Fibroblast of pulmonary artery (primary cell): Measurements from ENCODE around the gene POLL.
"Not testable (repeated sequence)": the region's sequence is repeated elsewhere in the genome, so short reads cannot be mapped to it uniquely, and the experiment has no call there.

Source experiments
- DNase-seq: peaks from one replicate; pipeline ENCODE4 v3.0.0-alpha.2; 2010; ENCODE audit warnings: low read depth
- H3K4me3 ChIP-seq: replicated peaks from 2 replicates; pipeline ENCODE4 v1.5.1; 2011; ENCODE audit warnings: low read depth, mild to moderate bottlenecking, control low read depth, low read length, moderate library complexity
- TF ChIP-seq, protein P1 (sequence below): IDR thresholded peaks from 2 replicates; pipeline ENCODE4 v1.5.1; 2011; ENCODE audit warnings: mild to moderate bottlenecking, control low read depth, low read length, inconsistent platforms; ENCODE audit errors: missing control alignments

POLL gene

DNA sequence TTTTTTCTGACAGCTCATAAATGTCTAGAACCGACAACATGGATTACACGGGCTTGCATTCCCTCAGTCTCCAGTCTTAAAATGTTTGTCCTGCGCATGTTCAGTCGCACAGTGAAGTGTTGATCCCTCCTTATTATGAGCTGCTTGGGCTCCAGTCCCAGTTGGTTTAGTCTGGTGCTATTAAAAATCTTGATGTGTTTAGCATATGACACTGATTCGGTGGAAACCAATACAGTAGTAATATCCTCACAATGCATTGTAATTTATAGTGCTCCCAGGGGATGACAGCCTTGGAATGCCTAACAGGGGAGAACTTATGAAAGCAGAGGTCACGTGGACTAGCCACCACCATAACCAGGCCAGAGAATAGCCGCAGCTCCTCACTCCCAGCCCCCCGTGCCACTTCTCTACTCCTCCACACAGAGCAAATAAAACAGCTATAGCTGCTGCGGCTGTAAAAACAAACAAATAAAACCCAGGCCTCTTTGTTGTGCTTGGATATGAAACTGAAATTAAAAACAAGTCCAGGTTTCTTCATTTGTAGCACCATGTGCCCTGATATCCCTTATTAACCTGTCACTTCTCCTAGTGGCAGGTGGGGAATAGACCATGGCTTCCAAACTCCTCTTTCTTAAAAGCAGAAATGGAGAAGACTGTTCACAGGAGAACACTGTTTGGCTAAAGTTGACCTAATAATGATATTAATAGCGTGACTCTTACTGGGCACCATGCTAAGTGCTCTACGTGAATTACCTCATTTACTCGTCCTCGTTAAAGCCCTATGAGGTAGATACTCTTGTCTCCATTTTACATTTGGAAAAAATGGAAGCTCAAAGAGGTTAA, 7.8 kb upstream of the POLL start:
- TF ChIP-seq, protein P1, sequence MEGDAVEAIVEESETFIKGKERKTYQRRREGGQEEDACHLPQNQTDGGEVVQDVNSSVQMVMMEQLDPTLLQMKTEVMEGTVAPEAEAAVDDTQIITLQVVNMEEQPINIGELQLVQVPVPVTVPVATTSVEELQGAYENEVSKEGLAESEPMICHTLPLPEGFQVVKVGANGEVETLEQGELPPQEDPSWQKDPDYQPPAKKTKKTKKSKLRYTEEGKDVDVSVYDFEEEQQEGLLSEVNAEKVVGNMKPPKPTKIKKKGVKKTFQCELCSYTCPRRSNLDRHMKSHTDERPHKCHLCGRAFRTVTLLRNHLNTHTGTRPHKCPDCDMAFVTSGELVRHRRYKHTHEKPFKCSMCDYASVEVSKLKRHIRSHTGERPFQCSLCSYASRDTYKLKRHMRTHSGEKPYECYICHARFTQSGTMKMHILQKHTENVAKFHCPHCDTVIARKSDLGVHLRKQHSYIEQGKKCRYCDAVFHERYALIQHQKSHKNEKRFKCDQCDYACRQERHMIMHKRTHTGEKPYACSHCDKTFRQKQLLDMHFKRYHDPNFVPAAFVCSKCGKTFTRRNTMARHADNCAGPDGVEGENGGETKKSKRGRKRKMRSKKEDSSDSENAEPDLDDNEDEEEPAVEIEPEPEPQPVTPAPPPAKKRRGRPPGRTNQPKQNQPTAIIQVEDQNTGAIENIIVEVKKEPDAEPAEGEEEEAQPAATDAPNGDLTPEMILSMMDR: no peak
- DNase-seq: no peak

DNA sequence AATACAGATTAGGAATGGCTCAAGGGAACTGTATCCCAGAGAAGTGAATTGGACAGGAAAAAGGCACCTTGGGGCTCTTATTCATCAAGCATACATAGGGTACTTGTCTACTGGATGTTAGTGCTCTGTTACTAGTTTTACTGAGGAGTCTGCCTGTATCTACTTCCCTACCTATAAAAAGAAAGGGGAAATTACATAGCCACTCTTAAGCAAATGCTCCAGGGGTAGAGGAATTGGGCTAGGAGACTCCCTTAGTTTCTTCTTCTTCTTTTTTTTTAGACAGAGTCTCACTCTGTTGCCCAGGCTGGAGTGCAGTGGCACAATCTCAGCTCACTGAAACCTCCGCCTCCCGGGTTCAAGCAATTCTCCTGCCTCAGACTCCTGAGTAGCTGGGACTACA, 5.3 kb upstream of the POLL start:
- not testable (repeated sequence) for DNase-seq, H3K4me3 ChIP-seq

More for the DNA sequence above, 7.8 kb upstream of the POLL start:
- no peak overlapping the region for H3K4me3 ChIP-seq

DNA sequence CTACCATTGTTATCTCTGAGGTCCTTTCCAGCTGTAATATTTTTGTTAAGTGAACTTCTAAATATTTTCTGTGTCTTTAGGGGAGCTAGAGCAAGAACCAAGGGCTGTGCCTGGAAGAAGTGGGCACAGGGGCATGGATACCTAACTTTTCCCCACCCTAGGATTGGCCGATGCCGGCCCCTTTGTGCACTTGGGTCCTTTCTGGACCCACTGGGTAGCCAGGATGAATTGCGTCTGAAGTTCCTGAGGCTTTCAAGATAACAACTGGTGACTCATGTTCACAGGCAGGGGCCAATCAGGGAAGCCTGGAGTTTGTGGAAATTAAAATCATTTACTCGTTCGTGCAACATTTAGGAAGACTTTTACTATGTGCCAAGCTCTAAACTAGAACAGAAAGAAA, 822 bp upstream of the POLL start:
- H3K4me3 ChIP-seq: peak overlapping the region; percentile 98
- DNase-seq: peak; percentile 66
- TF ChIP-seq, protein P1: no peak

DNA sequence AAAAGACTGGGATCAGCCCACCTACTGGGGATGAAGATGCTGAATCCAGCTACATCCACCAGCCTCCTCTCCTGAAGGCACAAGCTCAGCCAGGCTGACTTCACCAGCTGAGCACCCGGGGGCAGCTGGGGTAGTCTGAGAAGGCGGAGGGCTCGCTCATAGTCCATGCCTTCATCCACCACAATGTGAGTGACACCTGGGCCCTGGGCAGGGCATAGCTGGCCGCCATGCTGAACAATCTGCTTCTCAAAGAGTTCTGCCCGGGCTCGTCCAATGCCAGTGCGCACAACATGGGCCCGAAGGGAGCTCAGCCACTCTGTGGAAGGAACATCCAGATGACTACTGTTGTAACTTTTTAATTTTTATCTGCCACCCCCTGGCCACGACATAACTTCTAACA, 2.2 kb downstream of the POLL start:
- TF ChIP-seq, protein P1: no peak
- H3K4me3 ChIP-seq: no peak overlapping the region
- DNase-seq: no peak

DNA sequence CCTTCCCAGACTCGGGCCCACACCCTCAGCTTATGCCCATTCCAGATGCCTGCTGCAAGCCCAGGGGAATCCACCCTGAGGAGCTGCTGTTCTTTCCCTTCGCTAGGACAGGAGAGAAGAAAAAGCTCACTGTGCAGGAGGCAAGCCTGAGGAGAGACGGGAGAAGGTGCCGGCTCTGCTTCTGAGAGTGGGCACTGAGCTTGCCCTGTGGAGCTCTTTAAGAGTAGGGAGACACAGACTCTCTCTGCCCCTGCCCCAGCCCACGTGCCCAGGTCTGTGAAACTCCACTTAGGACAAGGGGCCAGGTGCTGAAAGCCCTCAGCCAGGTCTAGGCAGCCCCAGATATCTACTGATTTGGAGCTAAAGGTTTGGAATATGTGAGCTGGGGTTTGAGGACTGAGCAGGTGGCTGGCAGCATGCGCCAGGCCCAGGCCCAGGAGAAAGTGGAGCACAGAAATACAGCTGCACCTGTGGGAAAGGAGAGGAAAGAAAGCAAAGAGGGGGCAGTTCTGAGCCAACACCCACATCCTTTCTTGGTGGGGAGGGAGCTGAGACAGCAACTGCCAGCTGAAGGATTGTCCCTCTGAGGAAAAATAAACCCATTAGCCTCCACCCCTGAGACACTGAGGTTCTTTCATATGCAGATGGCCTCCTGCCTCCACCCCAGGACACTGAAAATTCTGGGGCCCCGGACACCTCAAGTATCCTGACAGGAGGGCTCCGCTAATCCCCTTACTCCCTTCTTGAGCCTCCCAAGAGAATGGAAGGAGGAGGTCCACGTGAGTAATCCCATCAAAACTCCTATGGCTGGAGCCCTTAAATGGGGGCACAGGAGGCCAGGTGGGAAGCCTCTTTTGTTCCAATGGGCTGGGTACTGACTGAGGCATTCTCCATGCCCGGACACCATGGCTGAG, 7.3 kb downstream of the POLL start:
- DNase-seq: no peak
- H3K4me3 ChIP-seq: no peak overlapping the region
- TF ChIP-seq, protein P1: no peak

DNA sequence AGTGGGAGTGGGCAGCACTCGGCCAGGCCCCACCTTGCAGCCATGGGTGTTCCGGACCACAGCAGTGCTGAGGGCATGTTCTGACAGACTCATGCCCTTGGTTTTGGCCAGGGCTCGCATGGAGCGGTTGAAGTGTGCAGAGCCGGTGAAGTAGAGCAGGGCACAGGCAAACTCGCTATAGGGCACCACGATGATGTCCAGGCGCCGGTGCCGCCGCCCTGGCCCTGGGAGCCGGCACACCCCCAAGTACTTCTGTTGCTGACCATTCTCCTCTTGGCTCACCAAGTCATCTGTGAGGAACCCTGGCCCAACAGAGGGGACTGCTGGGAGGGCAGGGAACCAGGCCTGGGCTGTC, 8.6 kb downstream of the POLL start:
- TF ChIP-seq, protein P1: no peak
- no peak for DNase-seq
- no peak overlapping the region for H3K4me3 ChIP-seq

DNA sequence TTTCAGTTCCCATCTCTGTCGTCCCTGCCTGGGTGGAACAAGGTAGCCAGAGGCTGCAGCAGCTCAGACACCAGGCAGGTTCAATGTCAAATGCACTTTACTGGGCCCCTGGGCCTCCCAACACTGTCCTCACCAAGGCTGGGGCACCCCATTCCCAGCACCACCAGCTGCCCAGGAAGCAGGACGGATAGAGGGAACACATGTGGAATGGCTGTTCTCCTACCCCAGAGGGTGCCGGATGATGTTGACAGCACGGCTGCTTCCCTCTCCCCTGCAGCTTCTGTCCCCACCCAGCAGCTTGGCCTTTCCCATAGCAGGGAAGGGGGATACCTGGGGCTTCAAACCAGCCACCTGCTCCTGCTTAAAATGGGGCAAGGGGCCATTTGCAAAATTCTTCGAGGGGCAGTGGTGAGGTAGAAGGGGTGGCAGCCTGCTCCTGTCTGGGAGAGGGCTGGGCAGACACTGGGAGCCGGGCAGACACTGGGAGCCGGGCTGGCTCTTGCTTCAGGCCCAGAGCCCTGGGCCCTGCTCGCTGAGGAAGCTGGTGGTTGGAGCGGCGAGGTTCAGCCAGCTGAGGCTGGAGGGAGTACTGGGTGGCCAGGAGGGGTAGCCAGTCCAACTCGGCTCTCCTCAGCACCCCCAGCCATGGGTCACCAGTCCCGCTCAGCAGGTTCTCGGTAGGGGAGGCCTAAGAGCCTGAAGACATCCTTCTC, 9.1 kb downstream of the POLL start:
- no peak overlapping the region for H3K4me3 ChIP-seq
- DNase-seq: no peak
- TF ChIP-seq, protein P1: no peak
